SU-DHL-6 (cell line): ENCODE measurements around the gene PHRF1.

ENCODE experiments used
- CTCF ChIP-seq: fragments of 200-600 bp; sonication (generic); IDR thresholded peaks from one replicate; pipeline ENCODE4 v1.5.1; 2017; ENCODE audit warnings: antibody characterized with exemption, mild to moderate bottlenecking, low read length, moderate library complexity; ENCODE audit not compliant: insufficient read depth, poor library complexity, severe bottlenecking
- EZH2phosphoT487 ChIP-seq: fragments of 200-600 bp; sonication (generic), shearing (Covaris generic); conservative IDR thresholded peaks from 2 replicates; pipeline ENCODE4 v1.6.1; 2018; ENCODE audit warnings: mild to moderate bottlenecking, antibody characterized with exemption, low read length, moderate library complexity, mixed read lengths

GRCh38 chr11:534396-535209 is 41.7 kb upstream of the PHRF1 start:
- TF ChIP-seq CTCF: peak; percentile 15
- no peak for TF ChIP-seq EZH2phosphoT487
